Body of pancreas (tissue), 4 donors: Measurements from ENCODE around the gene DTL.

Experiments
- POLR2A ChIP-seq, 3 donors: fragments of 450-650 bp; IDR thresholded peaks; one replicate each; pipeline ENCODE4 v1.6.1; 2016; ENCODE audit warnings: antibody characterized with exemption in 3 of 3, mild to moderate bottlenecking in 2 of 3
- TF ChIP-seq, protein P1 (sequence below), 7 experiments: fragments of 450-650 bp in 4 of 7; fragments of 200-600 bp in 3 of 7; sonication (generic) in 3 of 7; IDR thresholded peaks; one replicate each; pipeline ENCODE4 v1.5.1; 2016 to 2019; ENCODE audit warnings: antibody characterized with exemption in 7 of 7

DNA sequence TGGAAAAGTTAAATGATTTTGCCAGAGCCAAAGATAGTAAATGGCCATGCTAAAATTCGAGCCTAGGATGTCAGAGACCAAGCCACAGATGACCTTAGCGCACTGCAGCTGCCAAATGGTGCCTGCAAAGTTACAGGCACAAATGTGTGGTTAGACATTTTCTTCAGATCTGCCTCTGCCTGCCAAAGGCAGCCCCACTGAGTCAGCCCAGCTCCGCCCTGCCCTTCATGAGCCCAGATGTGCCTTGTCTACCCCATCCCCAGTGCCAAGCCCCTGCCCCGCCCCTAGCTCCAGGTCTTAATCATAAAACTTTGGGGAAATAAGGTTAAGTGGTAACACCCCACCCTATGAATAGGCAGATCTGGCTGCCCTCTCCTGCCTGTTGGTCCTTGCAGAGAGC is 105.9 kb downstream of the DTL start:
- TF ChIP-seq, protein P1, sequence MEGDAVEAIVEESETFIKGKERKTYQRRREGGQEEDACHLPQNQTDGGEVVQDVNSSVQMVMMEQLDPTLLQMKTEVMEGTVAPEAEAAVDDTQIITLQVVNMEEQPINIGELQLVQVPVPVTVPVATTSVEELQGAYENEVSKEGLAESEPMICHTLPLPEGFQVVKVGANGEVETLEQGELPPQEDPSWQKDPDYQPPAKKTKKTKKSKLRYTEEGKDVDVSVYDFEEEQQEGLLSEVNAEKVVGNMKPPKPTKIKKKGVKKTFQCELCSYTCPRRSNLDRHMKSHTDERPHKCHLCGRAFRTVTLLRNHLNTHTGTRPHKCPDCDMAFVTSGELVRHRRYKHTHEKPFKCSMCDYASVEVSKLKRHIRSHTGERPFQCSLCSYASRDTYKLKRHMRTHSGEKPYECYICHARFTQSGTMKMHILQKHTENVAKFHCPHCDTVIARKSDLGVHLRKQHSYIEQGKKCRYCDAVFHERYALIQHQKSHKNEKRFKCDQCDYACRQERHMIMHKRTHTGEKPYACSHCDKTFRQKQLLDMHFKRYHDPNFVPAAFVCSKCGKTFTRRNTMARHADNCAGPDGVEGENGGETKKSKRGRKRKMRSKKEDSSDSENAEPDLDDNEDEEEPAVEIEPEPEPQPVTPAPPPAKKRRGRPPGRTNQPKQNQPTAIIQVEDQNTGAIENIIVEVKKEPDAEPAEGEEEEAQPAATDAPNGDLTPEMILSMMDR (IDR thresholded peaks at IDR 0.05) = no peak
- no peak for TF ChIP-seq POLR2A (IDR thresholded peaks at IDR 0.05)
